Medulla oblongata (tissue), 1 donor: ENCODE measurements around the gene MTMR12.
"Not testable (repeated sequence)": the region's sequence is repeated elsewhere in the genome, so short reads cannot be mapped to it uniquely, and the experiment has no call there.

ENCODE experiments used
- DNase-seq: peaks from one replicate; pipeline ENCODE4 v3.0.0-alpha.2; 2015; ENCODE audit errors: extremely low spot score

The MTMR12 gene

DNA sequence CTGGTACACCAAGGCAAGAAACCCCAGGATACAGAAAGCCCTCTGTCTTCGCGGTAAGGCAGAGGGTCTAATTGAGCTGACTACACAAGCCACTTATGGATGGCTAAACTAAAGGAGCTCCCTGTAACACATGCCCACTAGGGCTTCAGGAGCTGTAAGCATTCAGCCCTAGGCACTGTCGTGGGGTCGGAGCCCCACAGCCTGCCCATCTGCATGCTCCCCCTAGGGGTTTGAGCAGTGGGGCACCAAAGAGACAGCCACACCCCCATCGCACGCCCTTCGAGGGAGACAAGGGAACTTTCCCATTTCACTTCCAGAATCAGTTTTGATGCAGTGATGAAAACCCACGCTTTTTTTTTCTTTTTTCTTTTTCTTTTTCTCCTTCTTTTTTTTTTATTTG, 11.0 kb upstream of the MTMR12 start:
- DNase-seq: no peak

DNA sequence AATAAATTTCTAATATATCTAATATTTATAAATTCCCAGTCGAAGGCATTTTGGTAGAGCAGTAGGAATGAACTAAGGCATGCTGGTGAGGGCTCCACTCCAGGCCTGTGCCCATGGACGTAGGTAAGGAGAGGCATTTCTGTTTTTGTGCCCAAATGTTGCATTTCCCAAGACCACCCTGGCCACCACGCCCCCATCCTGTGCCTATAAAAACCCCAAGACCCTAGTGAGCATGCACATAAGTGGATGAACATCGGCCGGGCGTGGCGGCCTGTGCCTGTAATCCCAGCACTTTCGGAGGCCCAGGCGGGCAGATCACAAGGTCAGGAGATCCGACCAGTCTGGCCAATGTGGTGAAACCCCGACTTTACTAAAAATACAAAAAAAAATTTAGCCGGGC, 10.1 kb upstream of the MTMR12 start:
- no peak for DNase-seq

DNA sequence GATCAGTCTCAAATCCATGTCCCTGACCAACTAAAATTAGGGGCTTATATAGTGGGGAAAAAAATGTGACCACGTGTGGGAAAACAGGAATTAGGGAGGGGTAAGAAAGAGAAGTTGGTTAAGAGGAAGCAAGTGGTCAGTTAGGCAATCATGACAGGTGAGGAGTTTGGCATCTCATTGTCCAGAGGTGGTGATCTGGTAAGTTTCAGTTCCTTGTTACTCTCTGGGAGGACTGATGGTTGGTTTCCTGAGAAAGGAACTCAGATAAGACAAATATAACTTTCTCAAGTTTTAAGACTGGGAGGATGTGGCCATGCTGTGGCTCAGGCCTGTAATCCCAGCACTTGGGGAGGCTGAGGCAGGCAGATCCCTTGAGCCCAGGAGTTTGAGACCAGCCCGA, 9.0 kb upstream of the MTMR12 start:
- DNase-seq: not testable (repeated sequence)

DNA sequence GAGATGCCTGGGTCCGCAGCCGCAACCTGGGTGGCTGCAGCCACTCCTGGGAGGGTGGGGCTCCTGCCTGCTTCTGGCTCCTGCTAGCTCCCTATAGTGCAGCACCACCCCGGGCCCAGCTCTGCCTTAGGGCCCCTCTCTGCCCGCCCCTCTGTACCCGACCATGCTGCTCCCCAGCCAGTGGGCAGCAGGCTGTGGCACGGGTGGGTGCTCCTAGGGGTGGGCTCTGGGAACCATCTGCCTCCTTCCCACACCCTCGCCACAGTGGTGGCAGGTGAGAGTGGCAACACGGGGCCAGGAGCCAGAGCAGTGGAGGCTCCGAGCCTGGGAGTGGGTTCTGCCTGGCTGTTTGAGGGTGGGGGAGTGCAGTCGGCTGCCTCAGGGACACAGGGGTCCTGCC, 7.8 kb upstream of the MTMR12 start:
- DNase-seq: no peak

DNA sequence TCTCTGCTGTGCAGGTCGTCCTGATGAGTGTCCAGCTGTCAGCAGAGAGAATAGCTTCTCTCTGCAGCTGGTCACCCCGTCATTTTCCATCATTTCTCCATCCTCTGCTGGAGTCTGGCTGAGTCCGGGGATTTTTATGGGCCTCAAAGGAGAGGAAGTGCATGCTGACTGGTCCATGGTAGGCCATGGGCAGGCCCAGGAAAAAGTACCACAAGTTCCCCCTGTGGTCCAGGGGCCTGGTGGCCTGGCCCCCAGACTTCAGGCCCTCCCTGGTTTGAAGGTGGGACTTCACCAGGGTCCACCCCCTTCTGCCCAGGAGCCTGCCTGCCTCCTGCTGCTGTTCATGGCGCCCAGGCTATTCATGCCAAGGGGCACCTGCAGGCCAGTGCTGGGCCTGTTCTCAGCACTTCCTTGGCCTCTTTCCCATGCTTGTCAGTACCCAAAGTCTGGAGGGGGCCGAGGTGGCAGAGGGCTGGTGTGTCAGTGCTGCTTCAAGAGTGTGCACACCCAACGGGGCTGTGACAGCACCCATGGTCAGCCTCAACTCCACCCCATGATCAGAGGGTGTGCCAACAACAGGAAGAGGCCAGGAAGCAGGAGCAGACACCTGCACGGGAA, 7.3 kb upstream of the MTMR12 start:
- no peak for DNase-seq

DNA sequence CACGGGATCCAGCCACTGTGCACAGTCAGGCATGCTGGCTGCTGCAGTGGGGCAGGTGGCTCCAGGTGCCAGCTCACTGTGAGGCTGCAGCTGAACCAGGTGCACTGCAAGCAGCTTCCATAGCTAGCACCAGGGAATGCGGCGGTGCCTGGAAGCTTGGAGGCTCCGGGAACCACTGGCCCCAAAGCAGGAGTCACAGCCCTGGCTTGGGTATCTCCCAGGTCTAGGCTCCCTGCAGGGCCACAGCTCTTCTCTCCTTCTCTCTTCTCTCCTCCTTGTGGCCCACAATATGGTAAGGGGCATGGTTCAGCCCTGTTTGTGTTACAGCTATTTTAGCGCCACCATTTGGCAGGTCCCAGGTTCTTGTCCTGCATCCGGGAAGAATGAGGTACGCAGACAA, 6.7 kb upstream of the MTMR12 start:
- DNase-seq: no peak

DNA sequence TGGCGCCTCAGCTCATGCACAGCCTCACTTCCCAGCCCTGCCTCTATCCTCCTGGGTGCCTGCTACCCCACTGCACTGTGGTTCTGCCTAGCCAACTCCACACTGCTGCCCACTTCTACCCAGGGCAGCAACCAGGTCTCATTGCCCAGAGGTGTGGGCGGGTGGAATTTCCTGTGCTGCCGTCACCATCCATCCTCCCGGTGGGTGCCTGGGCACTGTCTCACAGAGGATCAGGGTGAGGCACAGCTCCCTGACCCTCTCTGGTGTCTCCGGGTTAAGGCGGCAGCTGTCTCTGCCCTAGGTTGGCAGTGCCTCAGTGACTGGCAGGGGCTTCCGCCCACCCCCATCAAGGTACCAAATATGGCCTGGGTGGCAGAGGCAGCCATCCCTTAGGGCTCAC, 4.3 kb upstream of the MTMR12 start:
- DNase-seq: no peak

DNA sequence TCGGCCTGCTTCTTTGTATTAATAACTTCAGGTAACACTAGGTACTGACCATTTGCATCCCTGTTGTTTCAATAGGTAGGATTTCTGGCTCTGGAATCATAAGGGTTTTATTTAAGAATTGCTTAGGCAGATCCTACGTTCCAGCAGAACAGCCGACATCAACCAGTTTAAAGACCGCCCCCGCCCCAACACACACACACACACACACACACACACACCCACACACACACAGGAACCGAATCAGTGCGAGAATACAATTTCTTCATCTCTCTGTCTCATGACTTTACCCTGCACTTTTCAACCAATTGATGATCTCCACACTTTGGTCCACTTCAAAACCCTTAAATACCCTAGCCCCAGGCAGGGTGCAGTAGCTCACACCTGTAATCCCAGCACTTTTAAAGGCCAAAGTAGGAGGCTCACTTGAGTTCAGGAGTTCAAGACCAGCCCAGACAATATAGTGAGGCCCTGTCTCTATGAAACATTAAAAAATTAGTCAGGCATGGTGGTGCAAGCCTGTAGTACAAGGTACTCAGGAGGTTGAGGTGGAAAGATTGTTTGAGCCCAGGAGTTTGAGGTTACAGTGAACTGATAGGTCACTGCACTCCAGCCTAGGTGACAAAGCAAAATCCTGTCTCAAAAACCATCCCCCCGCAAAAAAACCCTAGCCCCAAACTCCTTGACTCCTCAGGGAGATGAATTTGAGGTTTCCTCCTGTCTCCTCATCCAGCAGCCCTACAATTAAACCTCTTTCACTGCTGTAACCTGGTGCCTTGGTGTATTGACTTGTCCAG, 2.7 kb upstream of the MTMR12 start:
- no peak for DNase-seq

DNA sequence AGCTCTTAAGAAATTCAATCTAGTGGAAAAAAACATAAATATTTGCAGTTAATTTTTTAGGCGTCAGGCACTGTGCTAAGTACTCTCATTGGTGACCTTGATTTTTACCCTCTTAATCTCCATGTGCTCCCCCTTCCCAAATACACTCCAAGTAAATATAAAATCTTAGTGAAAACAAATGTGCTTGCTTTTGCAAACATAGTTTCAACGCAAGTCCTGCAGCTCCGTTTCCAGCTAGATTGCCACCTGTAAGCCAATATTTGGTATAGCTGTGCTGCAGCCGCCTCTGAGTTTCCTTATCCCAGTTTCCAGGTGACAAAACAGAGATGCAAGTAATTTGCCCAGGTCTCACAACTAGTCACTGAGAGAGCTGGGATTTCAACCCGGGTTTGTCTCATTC, 1.9 kb upstream of the MTMR12 start:
- DNase-seq: no peak

DNA sequence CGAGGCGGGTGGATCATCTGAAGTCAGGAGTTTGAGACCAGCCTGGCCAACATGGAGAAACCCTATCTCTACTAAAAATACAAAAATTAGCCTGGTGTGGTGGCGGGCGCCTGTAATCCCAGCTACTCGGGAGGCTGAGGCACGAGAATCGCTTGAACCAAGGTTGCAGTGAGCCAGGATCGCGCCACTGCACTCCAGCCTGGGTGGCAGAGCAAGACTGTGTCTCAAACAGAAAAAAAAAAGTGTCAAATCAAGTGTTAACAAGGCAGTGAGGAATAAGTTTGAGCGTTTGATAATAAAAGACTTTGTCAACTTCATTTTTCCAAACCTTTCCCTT, 1.4 kb upstream of the MTMR12 start:
- DNase-seq: not testable (repeated sequence)

DNA sequence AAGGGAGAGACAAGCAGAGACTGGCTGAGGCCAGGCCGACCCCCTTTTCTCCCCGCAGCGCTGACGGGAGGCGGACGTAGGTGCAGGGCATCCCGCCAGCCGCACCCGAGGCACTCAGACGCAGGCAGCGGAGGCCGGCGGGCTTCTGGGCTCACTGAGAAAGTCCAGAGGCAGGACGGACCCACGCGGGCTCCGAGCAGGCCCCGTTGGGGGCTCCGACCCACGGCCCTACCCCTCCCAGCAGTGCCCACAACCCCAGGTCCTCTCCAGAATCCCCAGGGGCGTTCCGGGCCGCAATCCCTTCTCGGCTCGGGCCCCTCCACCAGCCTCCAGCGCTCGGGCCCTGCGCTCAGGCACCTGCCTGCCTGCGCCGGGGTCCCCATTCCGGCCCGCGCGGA, 543 bp downstream of the MTMR12 start:
- DNase-seq: peak; percentile 47

DNA sequence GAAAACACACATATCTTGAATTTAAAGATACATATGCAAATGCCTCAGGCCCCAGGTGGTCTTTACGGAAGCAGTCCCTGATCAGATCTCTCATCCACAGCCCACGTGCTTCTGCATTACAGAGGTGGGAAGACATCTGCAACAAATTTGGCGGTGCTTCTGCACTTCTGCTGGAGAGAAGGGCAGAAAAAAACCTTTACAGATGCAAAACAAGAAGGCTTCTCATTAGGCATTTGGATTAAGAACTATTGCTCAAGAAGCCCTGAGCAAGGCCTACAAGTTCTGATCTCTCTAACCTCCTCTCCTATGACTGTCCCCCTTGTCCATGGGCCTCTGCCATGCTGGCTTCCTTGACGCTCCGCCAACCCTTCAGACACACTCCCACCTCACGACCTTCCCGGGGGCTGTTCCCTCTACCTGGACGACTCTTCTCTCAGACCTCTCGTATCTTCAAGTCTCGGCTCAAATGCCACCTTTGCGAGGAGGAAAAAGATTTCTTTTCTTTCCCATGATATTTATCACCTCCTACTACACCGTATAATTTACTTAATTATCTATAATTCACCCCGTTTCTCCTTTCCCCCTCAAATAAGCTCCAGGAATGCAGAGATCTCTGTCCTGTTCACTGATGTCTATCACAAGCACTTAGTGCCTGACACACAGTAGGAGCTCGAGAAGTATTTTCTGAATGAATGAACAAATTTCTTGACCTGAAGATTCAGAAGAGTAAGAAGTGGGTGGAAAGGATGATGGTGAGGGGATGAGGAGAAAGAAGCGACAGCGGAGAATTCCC, 1.1 kb downstream of the MTMR12 start:
- no peak for DNase-seq

DNA sequence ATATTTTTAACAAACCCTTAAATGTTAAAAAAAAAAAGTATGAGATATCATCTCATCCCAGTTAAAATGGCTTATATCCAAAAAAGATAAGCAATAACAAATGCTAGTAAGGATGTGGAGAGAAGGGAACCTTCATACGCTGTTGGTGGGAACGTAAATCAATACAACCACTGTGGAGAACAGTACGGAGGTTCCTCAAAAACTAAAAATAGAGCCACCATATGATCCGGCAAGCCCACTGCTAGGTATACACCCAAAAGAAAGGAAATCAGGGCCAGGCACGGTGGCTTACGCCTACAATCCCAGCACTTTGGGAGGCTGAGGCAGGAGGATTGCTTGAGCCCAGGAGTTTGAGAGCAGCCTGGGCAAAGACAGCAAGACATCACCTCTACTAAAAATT, 3.0 kb downstream of the MTMR12 start:
- no peak for DNase-seq

DNA sequence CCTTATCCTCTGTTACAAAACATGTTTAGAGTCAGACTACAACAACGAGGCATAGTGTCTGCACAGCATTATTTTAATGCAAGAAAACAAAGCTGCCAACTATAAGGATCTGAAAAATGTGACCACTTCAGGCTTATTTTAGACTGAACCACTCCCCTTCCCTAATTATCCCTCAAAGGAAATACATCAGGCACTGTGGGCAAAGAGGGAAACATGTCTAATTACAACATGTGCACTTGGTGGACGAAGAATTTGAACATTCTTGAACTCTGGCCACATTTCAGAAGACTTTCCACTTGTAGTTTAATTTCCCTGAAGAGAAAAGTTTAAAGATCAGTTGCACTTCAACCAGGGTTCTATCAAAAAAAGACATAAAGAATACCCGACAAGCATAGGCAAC, 3.8 kb downstream of the MTMR12 start:
- no peak for DNase-seq

DNA sequence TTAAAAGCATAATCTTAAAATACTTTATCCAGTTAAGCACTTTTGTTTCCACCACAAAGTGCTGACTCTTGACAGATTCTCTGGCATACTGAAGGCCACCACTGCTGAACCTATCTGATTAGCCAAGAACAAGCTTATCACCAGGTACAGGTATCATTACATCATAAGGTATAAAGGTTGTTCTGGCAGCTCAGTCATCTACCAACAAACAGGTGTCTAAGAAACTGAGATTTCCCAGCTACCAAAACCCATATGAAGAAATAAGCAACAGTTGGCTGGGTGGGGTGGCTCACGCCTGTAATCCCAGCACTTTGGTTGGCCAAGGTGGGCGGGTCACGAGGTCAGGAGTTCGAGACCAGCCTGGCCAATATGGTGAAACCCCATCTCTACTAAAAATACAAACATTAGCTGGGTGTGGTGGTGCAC, 5.0 kb downstream of the MTMR12 start:
- DNase-seq: no peak

DNA sequence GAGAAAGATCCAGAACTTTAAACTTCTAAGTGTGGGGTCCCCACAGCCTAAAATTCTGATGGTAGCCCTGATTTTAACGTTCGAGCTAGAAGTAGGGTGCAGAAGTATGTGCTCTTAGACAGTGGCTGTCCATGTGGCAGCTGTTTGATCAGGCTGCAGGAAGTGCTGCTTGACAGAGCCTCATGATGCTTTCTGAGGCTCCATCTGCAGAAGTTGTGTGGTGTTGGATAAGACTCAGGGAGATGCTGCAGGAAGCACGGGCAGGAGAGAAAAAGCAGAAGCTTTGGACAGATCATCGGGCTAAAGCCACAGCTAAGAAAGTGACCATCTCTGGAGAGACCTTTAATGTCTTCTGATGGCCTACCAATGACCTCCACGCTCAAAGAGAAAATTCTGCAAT, 8.1 kb downstream of the MTMR12 start:
- peak; percentile 47 for DNase-seq

DNA sequence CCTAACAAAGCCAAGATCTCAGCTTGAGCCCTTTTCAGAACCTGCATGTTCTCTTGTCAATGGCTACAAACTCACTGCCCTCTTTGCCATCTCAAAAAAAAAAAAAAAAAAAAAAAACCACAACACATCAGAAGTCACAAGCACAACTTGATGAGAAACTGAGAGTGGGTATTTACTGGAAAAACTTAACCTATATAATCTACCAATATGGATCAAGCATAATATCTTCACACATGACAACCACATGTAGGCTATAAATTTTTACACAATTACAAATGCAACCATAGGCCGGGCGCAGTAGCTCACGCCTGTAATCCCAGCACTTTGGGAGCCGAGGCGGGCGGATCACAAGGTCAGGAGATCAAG, 9.0 kb downstream of the MTMR12 start:
- no peak for DNase-seq

DNA sequence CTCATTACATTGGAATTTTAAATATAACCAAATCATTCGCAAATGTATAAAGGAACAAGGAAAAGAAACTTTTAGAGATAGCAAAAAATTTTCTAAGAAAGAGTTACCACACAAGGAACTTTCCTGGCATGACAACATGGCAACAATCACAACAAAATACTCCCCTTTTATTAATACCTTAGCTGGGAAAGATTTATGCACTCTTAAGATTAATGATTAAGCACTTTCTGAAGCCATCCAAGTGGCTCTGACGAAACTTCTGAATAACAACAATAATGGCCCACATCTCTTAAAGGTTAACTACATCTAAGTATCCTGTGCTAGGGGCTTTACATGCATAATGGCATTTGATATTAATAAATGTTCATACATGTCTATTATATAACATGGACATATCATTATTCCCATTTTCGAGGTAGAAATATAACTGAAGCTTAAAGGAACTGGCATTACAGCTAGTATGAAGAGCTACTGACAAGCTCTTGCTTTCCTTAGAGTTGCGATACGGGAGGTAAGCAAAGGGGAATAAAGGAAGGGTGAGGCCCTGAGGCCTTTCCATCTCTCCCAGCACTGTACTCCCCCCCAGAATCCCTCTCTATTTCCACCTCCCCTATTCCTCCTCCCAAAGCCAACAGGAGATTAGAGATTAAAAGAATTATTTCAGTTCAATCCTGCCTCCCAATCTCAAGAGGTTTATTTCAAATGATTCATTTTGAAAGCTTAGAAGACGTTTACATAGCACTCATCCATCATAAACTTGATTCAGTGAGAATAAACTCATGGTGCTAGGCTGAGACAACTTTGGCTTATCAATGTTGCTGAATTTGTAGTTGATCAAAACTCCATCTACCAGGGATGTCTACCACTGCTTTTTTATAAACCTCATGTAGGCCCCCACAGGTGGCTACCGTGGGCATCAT, 9.6 kb downstream of the MTMR12 start:
- no peak for DNase-seq

DNA sequence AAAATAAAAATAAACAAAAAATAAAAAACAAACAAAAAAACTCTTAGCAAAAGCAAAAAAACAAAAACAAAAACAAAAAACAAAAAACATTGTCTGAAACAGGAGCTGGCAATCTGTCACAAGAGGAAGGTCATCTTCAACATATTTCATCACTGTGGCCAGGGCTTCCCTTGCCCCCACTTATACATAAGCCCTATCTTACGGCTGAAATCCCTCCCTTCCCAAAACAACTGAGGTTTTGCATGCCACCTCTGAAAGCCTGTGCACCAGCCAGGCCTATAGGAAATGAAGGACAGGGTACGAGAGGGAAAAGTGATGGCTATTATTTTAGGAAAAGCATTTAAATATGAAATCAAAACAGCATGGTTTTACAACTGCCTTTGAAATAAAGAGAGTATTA, 10.8 kb downstream of the MTMR12 start:
- DNase-seq: no peak

DNA sequence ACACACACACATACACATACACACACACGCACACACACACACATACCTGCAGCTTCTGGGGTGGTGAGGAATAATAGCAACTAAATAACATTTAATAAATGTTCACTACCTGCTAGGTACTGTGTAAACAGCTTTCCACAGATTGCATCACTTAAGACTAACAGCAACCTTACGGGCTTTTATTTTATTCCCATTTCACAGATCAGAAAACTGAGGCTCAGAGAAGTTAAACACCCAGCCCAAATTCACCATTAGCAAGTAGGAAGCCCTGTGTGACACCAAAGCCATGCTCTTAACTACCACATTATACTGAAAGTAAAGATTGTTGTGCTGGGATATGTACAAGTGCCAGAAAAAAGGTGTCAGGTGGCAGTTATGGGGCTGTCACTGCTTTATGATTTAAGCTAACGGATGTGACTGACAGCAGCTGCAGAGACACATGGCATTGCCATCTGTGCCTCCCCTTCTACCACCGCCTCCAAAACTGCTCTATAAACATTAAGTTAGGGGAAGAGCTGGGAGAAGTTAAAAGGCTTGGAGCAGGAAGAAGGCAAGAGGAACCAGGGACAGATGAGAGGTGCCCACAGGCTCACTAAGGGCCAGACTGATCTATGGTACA, 13.6 kb downstream of the MTMR12 start:
- no peak for DNase-seq

DNA sequence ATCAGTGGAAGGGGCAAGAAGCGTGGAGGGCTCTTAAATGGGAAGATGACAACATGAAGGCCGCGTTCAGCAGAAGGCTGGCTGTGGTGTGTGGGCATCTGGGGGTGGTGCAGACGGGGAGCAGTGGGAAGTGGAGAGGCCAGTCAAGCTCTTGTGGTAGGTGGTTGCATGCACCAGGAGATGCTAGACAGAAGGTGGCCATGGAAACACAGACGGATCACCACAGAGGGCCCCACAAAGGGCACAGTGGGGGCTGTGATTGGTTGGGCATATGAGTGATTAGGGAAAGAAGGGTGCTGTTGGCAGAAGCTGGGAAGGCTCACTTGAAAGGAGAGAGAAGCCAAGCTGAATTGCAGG, 14.7 kb downstream of the MTMR12 start:
- DNase-seq: no peak
